ENCODE measurements around the gene NKAP. TPM values are rescaled to one million over a fixed set of nuclear protein-coding genes. Genes with fewer than 3 reads are reported as not detected.
"Not testable (repeated sequence)": the region's sequence is repeated elsewhere in the genome, so short reads cannot be mapped to it uniquely, and the experiment has no call there.

Gene NKAP
- polyA plus RNA-seq, 12 donors: 7.7 to 12.3 (median 10.1) TPM; not detected in 1

DNA sequence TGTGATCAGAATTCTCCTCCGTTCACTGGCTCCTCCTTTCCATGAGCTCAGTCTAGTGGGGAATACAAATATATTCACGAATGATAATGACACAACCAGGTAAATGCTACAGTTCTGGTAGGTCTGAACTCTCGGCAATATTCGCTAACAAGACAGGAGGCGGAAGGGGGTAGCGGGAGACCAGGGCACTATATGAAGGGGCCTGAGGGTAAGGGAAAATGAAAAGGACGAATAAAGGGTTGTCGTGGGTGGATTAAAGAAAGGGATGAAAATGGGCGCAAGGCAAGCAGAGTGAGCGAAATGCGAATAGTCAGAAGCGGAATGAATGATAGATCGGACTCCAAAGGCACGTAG is 743 bp downstream of the NKAP start:
- no peak for DNase-seq

DNA sequence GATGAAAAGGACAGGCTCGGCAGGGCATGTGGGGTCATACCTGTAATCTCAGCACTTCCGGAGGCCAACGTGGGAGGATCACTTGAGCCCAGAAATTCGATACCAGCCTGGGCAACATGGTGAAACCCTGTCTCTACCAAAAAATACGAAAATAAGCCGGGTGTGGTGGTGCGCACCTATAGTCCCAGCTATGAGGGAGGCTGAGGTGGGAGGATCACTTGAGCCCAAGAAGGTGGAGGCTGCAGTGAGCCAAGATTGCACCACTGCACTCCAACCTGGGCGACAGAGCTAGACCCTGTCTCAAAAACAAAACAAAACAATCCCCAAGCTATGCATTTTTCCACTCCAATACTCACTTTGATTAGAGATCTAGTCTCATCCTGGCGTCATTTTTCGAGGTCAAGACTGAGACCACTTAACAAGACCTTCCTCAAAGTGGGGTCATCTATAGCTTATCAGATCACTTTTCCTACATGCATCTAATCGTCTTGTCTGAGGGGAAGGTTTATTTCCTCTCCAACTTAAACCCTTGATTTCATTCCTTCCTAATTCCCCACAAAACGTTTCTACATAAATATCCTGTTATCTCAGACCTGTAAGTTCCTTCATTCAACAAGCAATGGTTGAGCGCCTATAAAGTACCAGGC is 1.3 kb downstream of the NKAP start:
- no peak for DNase-seq

- DNase-seq: no peak
These were observed 2.2 kb downstream of the NKAP start for GRCh38 chrX:119941336-119941735.

GRCh38 chrX:119935215-119935874 is 8.2 kb downstream of the NKAP start:
- DNase-seq: no peak

DNA sequence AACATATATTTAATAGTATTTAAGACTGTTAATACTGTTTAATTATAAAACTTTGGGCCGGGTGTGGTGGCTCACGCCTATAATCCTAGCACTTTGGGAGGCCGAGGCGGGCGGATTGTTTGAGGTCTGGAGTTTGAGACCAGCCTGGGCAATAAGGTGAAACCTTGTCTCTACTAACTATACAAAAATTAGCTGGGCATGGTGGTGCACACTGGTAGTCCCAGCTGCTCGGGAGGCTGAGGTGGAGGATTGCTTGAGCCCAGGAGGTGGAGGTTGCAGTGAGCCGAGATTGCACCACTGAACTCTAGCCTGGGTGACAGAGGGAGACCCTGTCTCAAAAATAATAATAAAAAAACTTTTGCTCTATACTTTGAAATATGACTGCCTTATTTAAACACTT is 21.2 kb downstream of the NKAP start:
- not testable (repeated sequence) for DNase-seq

GRCh38 chrX:119919835-119920585 is 23.5 kb downstream of the NKAP start:
- no peak for DNase-seq

- DNase-seq: no peak
These were observed 25.7 kb downstream of the NKAP start for GRCh38 chrX:119917877-119918276.

DNA sequence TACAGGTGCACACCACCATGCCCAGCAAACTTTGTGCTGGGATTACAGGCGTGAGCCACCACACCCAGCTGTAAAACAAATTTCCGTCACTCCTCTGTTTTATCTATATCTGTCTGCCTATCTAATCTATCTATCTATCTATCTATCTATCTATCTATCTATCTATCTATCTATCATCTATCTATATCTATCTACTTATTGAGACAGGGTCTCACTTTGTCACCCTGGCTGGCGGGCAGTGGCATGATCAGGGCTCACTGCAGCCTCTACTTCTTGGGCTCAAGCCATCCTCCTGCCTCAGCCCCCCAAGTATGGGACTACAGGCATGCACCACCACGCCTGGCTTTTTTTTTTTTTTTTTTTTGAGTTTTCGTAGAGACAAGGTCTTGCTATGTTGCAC is 27.2 kb downstream of the NKAP start:
- DNase-seq: no peak

DNA sequence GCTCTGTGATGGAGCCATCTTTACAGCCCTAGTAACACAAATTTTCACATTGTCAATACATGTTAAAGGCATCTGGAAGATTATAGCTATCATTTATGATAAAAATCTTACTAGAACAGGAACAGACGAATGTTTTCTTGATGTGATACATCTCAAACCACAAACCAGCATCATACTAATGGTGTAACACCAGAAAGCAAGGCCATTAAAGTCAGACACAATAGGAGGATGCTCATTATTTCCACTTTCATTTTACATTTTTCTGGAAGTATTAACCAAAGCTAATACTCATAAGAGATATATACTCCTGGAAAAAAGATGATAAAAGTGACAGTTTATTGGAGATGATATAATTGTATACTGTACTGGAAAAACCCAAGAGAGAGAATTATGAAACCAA is 42.6 kb downstream of the NKAP start:
- no peak for DNase-seq

DNA sequence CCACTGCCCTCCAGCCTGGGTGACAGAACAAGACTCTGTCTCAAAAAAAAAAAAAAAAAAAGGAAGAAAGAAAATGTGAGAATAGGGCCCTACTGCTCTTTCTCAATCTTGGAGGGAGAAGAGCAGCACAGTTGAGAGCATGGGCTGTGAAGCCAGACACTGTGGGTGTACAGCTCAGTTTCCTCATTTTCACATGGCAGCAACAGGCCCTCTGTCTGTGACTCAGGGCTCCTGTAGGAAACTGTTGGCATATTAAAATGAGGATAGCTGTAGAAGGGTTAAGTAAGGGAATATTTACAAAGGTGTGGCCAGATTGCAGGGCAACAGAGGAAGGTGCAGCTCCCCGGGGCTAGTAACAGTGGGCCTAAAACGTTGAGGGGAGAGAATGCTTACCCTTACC is 44.4 kb downstream of the NKAP start:
- no peak for DNase-seq

DNA sequence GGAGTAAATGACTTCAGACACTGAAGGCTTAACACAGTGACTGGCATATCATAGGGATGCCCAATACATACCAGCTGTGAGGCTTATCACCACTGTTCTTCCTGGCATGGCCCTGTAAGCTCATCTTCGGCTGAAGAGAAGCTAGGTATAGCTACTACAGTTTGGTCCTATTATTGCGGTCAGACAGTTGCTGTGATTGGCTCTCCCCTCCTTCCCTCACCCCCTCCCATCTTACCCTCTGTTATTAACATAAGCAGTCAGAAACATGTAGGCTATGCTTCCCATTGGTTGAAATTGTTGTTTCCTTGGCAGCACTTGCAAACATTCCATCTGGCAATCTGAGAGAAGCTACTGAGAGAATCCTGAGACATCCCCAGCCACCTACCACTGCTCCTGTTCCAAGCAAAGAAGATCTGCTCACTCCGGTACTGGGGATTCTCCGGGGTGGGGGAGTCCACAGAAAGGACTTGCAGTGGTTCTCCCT is 47.7 kb downstream of the NKAP start, which contains the start of gene AKAP14:
Gene AKAP14, plus strand, starts transcription at position 51 of the 484 bp plus-strand sequence. CDS start 7,331 bp downstream, outside the sequence.
- DNase-seq: no peak

GRCh38 chrX:119891961-119892692 is 51.4 kb downstream of the NKAP start:
- DNase-seq: not testable (repeated sequence)

DNA sequence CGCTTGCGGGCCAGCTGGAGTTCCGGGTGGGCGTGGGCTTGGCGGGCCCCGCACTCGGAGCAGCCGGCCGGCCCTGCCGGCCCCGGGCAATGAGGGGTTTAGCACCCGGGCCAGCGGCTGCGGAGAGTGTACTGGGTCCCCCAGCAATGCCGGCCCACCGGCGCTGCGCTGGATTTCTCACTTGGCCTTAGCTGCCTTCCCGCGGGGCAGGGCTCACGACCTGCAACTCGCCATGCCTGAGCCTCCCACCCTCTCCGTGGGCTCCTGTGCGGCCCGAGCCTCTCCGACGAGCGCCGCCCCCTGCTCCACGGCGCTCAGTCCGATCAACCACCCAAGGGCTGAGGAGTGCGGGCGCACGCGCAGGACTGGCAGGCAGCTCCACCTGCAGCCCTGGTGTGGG is 52.9 kb downstream of the NKAP start:
- not testable (repeated sequence) for DNase-seq

DNA sequence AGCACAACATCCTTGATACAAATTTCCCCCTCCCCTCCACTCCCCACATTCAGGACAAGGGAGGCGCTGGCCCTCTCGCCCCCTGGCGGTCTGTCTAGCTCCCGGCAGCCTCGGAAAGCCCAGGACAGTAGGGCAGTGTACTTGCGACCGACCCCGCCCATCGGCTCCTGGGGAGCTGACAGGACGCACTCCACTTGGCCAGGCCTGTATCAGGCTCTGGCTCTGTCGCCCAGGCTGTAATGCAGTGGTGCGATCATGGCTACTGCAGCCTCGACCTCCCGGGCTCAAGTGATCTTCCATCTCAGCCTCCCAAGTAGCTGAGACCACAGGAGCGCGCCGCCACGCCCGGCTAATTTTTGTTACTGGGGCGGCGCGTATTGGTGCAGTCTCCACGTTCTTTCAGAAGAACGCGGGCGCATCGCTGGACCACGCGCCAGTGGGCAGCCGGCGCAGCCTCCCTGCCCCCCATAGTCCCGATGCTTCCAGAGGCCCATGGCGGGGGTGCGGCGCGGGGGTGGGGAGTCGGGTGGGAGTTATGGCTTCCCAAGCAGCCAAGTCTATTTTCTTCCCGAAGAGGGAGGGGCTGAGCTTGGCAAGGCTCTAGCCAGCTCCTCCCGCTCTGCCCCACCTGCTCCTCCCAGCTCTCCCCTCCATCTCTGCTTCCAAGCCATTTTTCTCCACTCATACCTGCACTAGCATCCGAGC is 55.7 kb downstream of the NKAP start:
- peak; percentile 17 for DNase-seq

DNA sequence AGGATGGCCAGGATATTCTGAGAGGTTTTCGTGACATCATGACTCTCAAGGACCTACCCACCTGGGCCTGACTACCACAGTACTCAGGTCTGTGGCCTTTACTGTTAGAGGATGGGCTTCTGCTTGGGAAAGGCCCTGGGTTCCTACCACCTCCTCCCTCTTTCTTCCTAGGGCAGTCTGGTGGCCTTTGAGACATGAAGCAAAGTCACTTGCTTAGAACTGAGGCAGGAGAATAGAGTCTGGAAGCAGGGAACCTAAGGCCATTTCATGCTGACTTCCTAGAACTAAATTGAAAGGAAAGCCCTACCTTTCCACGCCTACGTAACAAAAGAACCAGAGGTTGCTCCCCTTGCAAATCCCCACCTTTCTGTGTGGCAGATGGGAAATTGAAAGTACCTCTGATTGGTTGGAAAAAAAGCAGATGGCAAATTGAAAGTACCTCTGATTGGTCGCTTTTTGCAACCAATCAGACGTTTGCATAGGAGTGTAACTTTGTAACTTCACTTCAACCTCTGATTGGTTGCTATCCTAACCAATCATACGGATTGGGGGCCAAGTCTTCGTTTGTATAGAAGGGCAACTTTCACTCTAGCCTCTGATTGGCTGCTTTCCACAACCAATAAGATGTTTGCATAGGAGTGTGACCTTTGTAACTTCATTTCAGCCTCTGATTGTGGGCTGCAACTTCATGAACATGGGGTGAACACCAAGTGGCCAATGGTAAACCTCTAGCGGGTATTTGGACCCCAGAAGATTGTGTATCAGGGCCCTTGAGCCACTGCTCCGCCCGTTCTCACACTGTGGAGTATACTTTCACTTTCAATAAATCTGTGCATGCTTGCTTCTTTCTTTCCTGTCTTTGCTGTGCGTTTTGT is 57.8 kb downstream of the NKAP start:
- DNase-seq: no peak

DNA sequence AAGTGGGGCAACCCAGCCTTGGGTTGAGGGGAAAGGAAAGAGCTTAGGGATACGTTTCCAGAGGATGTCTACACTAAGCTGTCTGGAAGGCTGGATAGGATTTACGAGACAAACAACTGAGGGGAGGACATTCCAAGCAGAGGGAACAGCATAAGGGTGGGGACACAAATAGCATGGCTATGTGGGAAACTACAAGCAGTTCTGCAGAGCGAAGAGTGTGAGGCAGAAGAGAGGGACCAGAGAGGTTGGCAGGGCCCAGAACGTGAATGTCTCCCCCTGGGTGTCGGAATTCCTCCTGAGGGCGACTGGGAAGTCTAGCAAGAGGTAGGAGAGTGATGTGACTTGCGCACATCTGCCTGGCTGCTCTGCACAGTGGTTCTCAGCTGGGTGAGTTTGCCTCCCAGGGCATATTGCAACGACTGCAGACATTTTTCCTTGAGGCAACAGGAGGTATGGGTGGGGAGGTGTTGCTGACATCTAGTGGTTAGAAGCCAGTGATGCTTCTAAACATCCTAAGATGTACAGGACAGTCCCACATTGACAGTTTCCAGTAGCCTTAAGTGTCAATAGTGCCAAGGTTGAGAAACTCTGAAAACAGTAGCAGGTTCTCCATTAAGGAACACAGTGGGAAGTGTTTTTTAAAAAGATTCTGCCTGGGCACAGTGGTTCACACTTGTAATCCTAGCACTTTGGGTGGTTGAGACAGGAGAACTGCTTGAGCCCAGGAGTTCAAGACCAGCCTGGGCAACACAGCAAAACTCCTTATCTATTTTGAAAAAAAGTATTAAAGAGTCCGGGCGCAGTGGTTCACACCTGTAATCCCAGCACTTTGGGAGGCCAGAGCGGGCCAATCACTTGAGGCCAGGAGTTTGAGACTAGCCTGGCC is 62.8 kb downstream of the NKAP start:
- peak; percentile 19 for DNase-seq

DNA sequence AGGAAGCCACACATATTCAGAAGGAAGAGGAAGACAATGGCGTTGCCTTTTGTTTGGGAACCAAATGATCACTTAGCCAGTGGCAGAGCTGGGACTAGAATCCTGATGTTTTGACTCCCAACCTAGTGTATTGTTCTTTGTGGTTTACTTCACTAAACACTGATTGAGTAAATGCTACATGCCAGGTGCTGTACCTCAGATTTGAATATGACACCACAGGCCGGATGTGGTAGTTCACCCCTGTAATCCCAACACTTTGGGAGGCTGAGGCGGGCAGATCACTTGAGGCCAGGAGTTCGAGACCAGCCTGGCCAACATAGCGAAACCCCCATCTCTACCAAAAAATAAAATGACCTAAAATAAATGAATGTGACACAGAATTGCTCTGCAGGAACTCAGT is 63.5 kb downstream of the NKAP start:
- DNase-seq: no peak

DNA sequence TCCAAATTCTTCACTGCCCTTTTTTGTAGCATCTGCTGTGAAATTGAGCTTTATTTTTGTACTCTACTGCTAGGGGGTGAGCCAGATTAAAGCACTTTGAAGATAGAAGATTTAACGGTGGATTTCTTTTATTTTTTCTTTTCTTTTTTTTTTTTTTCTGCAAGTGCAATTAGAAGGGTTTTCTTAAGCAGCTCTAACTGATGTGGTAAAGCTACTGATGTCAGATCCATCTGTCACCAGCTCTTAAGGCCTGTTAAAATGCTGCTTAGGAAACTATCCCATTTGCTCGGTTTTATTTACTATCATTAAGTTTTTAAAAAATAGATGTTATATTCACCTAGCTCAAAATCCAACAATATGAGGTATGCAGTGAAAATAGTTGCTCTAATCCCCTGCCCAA is 64.8 kb downstream of the NKAP start:
- no peak for DNase-seq
